ENCODE results near the gene ARHGAP26. TPM values are rescaled to one million over a fixed set of nuclear protein-coding genes. Genes with fewer than 3 reads are reported as not detected.

ARHGAP26 gene
- total RNA-seq, 1 experiment from 2014 or later = 11.8 TPM

DNA sequence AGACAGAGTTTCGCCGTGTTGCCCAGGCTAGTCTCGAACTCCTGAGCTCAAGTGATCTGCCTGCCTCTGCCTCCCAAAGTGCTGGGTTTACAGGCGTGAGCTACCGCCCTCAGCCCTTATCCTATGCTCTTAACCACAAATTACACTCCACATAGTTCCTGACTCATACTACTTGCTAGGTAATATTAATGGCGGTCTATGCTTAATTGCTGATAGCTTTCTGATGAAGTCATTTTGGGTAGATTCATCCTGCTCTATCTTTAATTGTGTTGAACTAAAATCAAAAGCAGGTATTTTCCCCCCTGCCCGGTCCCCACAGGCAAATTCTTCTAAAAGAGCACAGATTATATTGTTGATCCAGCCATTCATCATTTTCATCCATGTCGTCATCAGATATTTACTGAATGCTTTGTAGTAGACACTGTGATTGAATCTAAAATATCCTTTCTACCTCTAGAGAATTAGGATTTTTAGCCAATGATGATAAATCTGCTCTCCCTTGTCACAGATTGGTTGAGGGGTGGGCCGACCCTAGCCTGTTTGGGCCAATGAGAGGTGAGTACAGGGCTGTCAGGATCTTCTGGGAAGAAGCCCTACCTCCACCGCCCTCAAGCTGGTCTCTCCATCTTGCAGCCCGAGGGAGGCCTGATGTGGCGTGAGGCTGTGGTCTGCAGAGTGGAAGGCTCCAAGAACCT is 488.5 kb downstream of the ARHGAP26 start:
- in situ Hi-C loops (cut with HindIII; ENCODE audit: low pct_unique_long_range_greater_than_20kb, low sequenced_read_pairs) = no loop called here
- DNase-seq (ENCODE audit: low read depth, low spot score) = no peak

DNA sequence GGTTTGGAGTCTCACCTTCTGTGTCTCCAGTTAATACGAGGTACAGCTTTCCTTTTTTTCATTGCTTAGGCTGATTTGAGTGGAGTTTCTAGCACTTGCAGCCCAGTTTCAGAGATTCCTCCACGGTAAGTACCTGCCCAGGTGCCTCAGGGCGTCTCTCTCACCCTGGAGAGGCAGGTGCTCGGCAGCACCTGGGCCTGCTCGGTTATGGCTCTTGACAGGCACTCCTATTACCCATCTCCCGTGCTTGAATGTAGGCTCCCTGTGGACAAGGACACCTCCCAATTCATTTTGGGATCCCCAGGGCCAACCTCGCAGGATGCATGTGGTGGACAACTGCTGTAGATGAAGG is 489.1 kb downstream of the ARHGAP26 start:
- no peak for DNase-seq (ENCODE audit: low read depth, low spot score)
- in situ Hi-C loops (cut with HindIII; ENCODE audit: low pct_unique_long_range_greater_than_20kb, low sequenced_read_pairs) = no loop called here

DNA sequence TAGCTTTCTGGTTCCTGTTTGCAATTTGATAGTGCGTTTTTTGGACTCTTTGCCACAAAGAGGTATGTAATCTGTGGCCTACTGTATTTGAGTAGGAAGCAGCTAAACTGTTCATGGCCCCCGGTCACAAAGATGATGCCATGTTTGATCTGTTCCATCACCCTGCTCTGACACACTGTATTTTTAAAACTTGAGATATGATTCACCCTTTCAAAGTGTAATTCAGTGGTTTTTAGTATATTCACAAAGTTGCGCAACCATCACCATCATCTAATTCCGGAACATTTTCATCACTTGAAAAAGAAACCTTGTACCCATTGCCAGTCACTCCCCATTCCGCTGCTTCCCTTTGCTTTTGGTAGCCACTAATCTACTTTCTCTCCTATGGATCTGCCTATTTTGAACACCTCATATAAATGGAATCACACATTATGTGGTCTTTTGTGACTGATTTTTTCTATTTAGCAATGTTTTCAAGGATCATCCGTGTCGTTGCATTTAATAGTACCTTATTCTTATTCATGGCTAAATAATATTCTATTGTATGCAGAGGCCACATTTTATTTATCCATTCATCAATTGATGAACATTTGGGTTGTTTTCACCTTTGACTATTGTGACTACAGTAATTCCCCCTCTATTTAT is 491.7 kb downstream of the ARHGAP26 start:
- no peak for DNase-seq (ENCODE audit: low read depth, low spot score)
- in situ Hi-C loops (cut with HindIII; ENCODE audit: low pct_unique_long_range_greater_than_20kb, low sequenced_read_pairs) = no loop called here

DNA sequence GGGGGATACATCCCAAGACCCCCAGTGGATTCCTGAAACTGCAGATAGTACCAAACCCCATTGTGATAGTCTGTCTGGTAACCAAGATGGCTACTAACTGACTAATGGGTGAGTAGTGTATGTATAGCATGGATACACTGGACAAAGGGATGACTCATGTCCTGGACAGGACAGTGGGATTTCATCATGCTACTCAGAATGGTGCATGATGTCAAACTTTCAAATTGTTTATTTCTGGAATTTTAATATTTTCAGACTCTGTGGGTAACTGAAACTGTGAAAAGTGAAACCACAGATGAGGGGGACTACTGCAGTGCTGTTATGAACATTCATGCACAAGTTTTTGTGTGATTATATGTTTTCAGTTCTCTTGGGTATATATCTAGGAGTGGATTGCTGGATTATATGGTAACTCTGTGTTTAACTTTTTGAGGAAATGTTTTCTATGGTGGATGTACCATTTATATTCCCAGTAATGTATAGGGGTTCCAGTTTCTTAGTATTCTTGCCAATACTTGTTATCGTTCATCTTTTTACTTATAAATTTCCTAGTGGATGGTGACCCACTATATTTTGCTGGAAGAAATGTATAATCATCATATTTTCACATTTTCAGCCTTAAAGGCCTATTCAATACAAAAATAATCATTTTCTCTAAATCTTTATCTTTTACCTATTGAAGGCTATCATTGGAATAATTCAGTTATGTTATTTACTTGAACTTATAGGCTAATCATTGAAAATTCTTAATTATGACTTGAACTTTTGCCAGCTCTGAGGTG is 492.4 kb downstream of the ARHGAP26 start:
- in situ Hi-C loops (cut with HindIII; ENCODE audit: low pct_unique_long_range_greater_than_20kb, low sequenced_read_pairs) = no loop called here
- no peak for DNase-seq (ENCODE audit: low read depth, low spot score)

DNA sequence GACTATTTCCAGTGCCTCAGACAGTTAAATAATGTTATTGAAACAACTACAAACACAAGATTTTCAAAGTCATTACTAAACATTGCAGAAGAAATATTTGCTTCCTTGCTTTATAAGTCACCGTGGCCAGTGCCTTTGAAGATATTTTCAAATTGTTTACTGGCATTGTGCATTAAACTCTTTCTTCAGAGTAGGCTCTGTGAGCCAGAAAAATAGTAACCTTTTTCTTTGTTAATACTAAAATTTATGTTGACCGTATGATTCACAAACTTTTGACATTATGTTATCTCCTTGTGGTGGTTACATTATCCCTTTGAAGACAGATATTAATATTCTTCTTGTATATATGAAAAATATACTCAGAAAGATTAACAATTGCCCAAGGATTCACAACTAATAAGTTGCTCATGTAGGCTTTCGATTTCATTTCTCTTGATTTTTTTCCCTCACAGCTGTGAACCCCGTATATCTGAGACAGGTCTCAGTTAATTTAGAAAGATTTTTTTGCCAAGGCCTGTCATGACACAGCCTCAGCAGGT is 493.2 kb downstream of the ARHGAP26 start:
- in situ Hi-C loops (cut with HindIII; ENCODE audit: low pct_unique_long_range_greater_than_20kb, low sequenced_read_pairs) = no loop called here
- DNase-seq (ENCODE audit: low read depth, low spot score) = no peak

DNA sequence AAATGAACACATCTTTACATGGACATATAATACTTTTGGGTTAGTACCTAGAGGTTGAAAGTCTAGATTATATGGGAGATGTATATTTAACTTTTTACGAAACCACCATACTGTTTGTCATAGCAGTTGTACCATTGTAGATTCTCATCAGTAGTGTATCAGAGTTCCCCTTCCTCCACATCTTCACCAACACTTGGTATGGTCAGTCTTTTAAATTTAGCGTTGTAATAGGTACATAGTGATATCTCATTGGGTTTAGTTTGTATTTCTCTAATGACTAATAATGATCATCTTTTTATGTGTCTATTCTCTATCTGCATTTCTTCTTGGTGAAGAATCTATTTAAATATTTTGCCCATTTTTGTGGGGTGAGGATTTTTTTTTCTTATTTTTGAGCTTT is 495.8 kb downstream of the ARHGAP26 start:
- DNase-seq (ENCODE audit: low read depth, low spot score) = no peak
- in situ Hi-C loops (cut with HindIII; ENCODE audit: low pct_unique_long_range_greater_than_20kb, low sequenced_read_pairs) = no loop called here

DNA sequence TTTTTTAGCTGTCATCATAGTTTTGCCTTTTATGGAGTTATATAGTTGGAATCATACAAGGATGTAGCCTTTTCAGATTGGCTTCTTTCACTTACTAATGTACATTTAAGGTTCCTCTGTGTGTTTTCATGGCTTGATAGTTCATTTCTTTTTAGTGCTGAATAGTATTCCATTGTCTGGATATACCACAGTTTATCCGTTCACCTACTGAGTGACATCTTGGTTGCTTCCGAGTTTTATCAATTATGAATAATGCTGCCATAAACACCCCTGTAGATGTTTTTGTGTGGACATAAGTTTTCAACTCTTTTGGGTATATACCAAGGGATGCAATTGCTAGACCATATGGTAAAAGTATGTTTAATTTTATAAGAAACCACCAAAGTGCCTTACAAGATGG is 497.0 kb downstream of the ARHGAP26 start:
- in situ Hi-C loops (cut with HindIII; ENCODE audit: low pct_unique_long_range_greater_than_20kb, low sequenced_read_pairs) = no loop called here
- DNase-seq (ENCODE audit: low read depth, low spot score) = no peak

DNA sequence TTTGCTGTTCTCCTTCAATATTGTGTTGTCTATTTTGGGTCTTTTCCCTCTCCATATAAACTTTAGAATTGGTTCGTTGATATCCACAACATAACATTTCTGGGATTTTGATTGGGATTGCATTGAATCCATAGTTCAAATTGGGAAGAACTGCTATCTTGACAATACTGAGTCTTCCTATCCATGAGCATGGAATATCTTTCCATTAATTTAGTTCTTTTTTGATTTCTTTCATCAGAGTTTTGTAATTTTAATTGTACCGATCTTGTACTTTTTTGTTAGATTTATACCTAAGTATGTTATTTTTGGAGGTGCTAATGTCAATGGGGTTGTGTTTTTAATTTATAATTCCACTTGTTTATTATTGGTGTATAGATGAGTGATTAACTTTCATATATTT is 498.2 kb downstream of the ARHGAP26 start:
- DNase-seq (ENCODE audit: low read depth, low spot score) = no peak
- in situ Hi-C loops (cut with HindIII; ENCODE audit: low pct_unique_long_range_greater_than_20kb, low sequenced_read_pairs) = no loop called here

DNA sequence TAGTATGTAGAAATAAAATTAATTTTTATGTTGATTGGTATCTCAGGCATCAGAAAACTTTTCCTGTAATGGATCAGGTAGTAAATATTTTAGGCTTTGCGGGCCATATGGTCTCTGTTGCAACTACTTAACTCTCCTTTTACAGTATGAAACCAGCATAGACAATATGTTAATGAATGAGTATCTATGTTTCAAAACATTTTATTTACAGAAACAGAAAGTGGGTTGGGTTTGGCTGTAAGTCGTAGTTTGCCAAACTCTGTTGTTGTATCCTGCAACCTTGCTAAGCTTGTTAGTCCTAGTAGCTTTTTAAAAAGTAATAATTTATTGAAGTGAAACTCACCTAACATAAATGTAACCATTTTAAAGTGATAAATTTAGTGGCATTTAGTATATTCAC is 501.3 kb downstream of the ARHGAP26 start:
- in situ Hi-C loops (cut with HindIII; ENCODE audit: low pct_unique_long_range_greater_than_20kb, low sequenced_read_pairs) = no loop called here
- DNase-seq (ENCODE audit: low read depth, low spot score) = no peak

DNA sequence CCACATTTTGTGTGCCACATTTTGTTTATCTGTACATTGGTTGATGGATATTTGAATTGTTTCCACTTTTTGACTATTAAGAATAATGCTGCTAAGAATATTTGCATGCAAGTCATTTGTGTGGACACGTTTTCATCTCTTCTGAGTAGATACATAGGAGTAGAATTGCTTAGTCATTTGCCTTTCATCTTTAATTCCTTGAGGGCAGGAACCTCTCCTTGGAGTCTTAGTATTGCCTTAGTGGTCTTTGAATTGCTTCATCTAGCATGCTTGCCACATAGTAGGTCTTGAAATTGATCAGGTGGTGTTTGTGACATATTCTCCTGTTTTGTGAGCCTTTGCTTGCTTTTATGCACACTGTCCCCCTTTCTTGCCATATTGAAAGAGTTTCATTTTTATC is 504.8 kb downstream of the ARHGAP26 start:
- DNase-seq (ENCODE audit: low read depth, low spot score) = no peak
- in situ Hi-C loops (cut with HindIII; ENCODE audit: low pct_unique_long_range_greater_than_20kb, low sequenced_read_pairs) = no loop called here

DNA sequence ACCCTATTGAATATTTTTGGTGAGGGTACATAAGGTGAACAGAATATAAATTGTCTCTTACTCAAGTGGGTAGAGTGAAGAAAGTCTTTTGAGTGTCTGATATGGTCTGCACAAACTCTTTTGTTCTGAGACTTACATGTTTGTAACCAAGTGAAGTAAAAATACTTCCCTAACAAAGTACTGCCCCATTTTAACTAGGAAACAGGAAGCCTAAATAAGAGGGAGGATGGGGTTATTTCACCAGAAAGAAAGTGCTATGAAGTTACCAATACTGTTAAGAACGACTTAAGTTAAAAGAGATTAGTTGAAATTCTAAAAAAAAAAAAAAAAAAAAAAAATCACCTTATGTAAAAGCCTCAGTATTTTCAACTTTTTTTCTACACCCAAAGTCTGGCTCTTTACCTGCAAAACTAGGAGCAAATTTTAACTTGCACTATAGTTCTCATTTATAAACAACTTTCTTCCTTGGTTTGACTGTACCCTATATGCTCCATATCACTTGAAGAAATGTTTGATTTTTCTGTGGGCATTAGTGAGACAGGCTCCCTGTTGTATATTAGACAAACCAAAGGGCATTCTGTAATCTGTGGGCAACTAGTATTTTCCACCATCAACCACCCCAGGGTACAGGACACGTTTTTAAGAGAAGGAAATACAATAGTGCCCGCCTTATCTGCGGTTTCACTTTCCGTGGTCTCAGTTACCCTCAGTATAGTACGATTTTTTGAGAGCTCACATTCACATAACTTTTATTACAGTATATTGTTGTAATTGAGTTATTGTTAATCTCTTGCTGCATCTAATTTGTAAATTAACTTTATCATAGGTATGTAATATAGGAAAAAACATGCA is 505.6 kb downstream of the ARHGAP26 start:
- in situ Hi-C loops (cut with HindIII; ENCODE audit: low pct_unique_long_range_greater_than_20kb, low sequenced_read_pairs) = no loop called here
- no peak for DNase-seq (ENCODE audit: low read depth, low spot score)

DNA sequence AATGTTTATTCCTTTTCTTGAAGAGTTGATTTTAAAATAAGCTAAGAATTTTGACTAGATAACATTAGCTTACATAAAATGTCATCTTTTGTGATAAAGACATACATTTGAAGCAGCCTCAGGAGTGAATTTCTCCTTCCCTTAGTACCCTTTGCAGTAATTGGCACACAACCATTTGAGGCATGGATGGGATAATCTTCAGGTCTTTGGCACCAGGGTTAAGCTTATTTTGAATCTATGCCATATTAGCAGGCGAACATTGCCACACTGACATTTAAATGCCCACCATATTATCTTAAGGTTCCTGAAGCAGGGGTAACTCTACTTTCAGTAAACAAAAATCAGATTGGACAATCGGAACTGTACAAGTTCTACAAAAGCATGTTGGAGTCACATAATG is 507.4 kb downstream of the ARHGAP26 start:
- in situ Hi-C loops (cut with HindIII; ENCODE audit: low pct_unique_long_range_greater_than_20kb, low sequenced_read_pairs) = no loop called here
- no peak for DNase-seq (ENCODE audit: low read depth, low spot score)

Other genes with a start within 250 kb of the ARHGAP26 start
- not detected in 2 replicates for gene FGF1, start 84.3 kb upstream of the ARHGAP26 start, total RNA-seq (2014; rRNA removed; shearing (Covaris generic))

Measured in SK-MEL-5 (cell line).